T-helper 9 cell (primary cell): ENCODE measurements around the gene DAB1.

Source experiments
- DNase-seq: peaks from one replicate; pipeline ENCODE4 v3.0.0-alpha.2; 2020

DAB1 gene

GRCh38 chr1:57012315-57012714 is 411.5 kb downstream of the DAB1 start:
- DNase-seq = no peak

- no peak for DNase-seq
Measured at GRCh38 chr1:57010511-57010910, 413.3 kb downstream of the DAB1 start.

GRCh38 chr1:57007948-57008347 is 415.9 kb downstream of the DAB1 start:
- DNase-seq = no peak

GRCh38 chr1:57007472-57007871 is 416.4 kb downstream of the DAB1 start:
- no peak for DNase-seq

- DNase-seq = no peak
Measured at GRCh38 chr1:57003398-57004139, 420.3 kb downstream of the DAB1 start.

GRCh38 chr1:56995414-56996100 is 428.3 kb downstream of the DAB1 start:
- DNase-seq = no peak

GRCh38 chr1:56993475-56993874 is 430.4 kb downstream of the DAB1 start:
- no peak for DNase-seq

- no peak for DNase-seq
Measured at GRCh38 chr1:56992318-56993125, 431.3 kb downstream of the DAB1 start.

GRCh38 chr1:56991576-56991975 is 432.3 kb downstream of the DAB1 start:
- no peak for DNase-seq

GRCh38 chr1:56986397-56986796 is 437.5 kb downstream of the DAB1 start:
- no peak for DNase-seq

GRCh38 chr1:56985857-56986256 is 438.0 kb downstream of the DAB1 start:
- no peak for DNase-seq

GRCh38 chr1:56983484-56983883 is 440.4 kb downstream of the DAB1 start:
- DNase-seq = no peak

GRCh38 chr1:56979986-56980755 is 443.7 kb downstream of the DAB1 start:
- DNase-seq = no peak

GRCh38 chr1:56978819-56979218 is 445.0 kb downstream of the DAB1 start:
- no peak for DNase-seq

GRCh38 chr1:56977910-56978309 is 445.9 kb downstream of the DAB1 start:
- DNase-seq = no peak

- no peak for DNase-seq
Measured at GRCh38 chr1:56975446-56975845, 448.4 kb downstream of the DAB1 start.

GRCh38 chr1:56973923-56974742 is 449.7 kb downstream of the DAB1 start:
- no peak for DNase-seq

- no peak for DNase-seq
Measured at GRCh38 chr1:56972976-56973375, 450.9 kb downstream of the DAB1 start.

GRCh38 chr1:56970280-56970679 is 453.6 kb downstream of the DAB1 start:
- no peak for DNase-seq

- no peak for DNase-seq
Measured at GRCh38 chr1:56968878-56969495, 454.9 kb downstream of the DAB1 start.
